Type B pancreatic cell (in vitro differentiated cells): ENCODE measurements around the gene RAB37. TPM values are rescaled to one million over a fixed set of nuclear protein-coding genes. Genes with fewer than 3 reads are reported as not detected.

Experiments used
- DNase-seq: peaks from one replicate; pipeline ENCODE4 v3.0.0; 2021; ENCODE audit warnings: mixed read lengths; ENCODE audit not compliant: unreplicated experiment; ENCODE audit errors: extremely low spot score
- H3K27ac Mint-ChIP-seq: 2 replicates; pipeline ENCODE4 v1.8.0; 2021; ENCODE audit warnings: mild to moderate bottlenecking, mixed read lengths
- H3K27me3 Mint-ChIP-seq: 2 replicates; pipeline ENCODE4 v1.8.0; 2021; ENCODE audit warnings: mixed read lengths
- H3K36me3 Mint-ChIP-seq: 2 replicates; pipeline ENCODE4 v1.8.0; 2021; ENCODE audit warnings: mixed read lengths
- H3K4me1 Mint-ChIP-seq: one replicate; pipeline ENCODE4 v1.8.0; 2021; ENCODE audit warnings: mixed read lengths; ENCODE audit not compliant: unreplicated experiment
- H3K4me3 Mint-ChIP-seq: 2 replicates; pipeline ENCODE4 v1.8.0; 2021; ENCODE audit warnings: mild to moderate bottlenecking, mixed read lengths
- H3K9me3 Mint-ChIP-seq: 2 replicates; pipeline ENCODE4 v1.8.0; 2021; ENCODE audit warnings: mixed read lengths
- total RNA-seq: library from RNA; stranded (reverse); gene quantifications from 2 replicates; pipeline ENCODE4 v1.2.1, GENCODE V29; 2021; ENCODE audit warnings: low replicate concordance
- TF ChIP-seq, protein P1 (sequence below): fragments of 200-600 bp; sonication (generic); conservative IDR thresholded peaks from 2 replicates; pipeline ENCODE4 v1.5.0; 2021; ENCODE audit warnings: antibody characterized with exemption, mild to moderate bottlenecking

The RAB37 gene
- total RNA-seq, 1 donor from 2014 or later = 3.4 TPM

GRCh38 chr17:74730491-74731346, 6.3 kb upstream of the RAB37 start:
- TF ChIP-seq, protein P1, sequence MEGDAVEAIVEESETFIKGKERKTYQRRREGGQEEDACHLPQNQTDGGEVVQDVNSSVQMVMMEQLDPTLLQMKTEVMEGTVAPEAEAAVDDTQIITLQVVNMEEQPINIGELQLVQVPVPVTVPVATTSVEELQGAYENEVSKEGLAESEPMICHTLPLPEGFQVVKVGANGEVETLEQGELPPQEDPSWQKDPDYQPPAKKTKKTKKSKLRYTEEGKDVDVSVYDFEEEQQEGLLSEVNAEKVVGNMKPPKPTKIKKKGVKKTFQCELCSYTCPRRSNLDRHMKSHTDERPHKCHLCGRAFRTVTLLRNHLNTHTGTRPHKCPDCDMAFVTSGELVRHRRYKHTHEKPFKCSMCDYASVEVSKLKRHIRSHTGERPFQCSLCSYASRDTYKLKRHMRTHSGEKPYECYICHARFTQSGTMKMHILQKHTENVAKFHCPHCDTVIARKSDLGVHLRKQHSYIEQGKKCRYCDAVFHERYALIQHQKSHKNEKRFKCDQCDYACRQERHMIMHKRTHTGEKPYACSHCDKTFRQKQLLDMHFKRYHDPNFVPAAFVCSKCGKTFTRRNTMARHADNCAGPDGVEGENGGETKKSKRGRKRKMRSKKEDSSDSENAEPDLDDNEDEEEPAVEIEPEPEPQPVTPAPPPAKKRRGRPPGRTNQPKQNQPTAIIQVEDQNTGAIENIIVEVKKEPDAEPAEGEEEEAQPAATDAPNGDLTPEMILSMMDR = no peak
- Mint-ChIP-seq H3K27ac (no peak overlapping the region), H3K9me3 (no peaks in the 10 kb centered on the region), H3K27me3 (peaks cover 2% of the 10 kb centered on the region), H3K36me3 (no peaks in the 10 kb centered on the region), H3K4me3 (no peak overlapping the region), H3K4me1 (no peaks in the 10 kb centered on the region)
- no peak for DNase-seq

GRCh38 chr17:74731347-74731605, 5.8 kb upstream of the RAB37 start:
- Mint-ChIP-seq H3K36me3 (no peaks in the 10 kb centered on the region), H3K4me1 (peaks cover 3% of the 10 kb centered on the region), H3K27me3 (peaks cover 7% of the 10 kb centered on the region), H3K27ac (no peak overlapping the region), H3K4me3 (no peak overlapping the region), H3K9me3 (no peaks in the 10 kb centered on the region)
- TF ChIP-seq, protein P1 = no peak
- DNase-seq = no peak

GRCh38 chr17:74732042-74732867, 4.8 kb upstream of the RAB37 start:
- H3K27ac Mint-ChIP-seq = no peak overlapping the region
- H3K9me3 Mint-ChIP-seq = no peaks in the 10 kb centered on the region
- no peak overlapping the region for H3K4me3 Mint-ChIP-seq
- TF ChIP-seq, protein P1 = no peak
- H3K27me3 Mint-ChIP-seq = peaks cover 11% of the 10 kb centered on the region
- DNase-seq = no peak
- H3K36me3 Mint-ChIP-seq = no peaks in the 10 kb centered on the region
- H3K4me1 Mint-ChIP-seq = peaks cover 6% of the 10 kb centered on the region

DNA sequence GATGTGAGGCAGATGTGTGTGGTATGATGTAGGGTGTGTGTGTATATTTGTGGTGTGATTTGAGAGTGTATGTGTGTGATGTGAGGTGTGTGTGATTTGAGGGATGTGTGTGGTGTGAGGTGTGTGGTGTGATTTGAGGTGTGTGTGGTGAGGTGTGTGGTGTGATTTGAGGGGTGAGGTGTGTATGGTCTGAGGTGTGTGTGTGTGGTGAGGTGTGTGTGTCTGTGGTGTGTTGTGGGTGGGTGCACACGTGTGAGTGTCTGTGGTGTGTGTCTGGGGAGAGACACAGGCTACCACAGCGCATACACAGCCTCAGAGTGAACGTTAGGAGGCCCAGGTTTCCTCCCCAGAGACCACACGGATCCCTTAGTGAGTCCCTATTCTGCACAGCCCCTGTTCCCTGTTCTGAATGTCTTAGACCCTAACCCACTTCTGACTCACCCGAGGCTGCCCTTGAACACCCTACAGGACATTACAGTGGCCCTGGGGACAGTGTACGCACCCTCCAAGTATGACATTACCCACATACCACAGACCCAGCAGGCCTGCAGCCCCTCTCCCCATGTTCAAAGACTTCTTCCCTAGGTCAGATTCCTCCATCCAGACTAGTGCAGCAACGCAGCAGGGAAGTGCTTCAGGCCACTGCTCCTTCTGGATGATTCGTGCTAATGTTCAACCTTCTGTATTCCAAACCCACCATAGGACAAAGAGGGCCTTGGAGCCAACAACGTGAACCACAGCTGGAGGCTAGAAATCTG, 3.5 kb upstream of the RAB37 start:
- H3K27me3 Mint-ChIP-seq = peaks cover 20% of the 10 kb centered on the region
- no peak for DNase-seq
- no peaks in the 10 kb centered on the region for H3K9me3 Mint-ChIP-seq
- peaks cover 6% of the 10 kb centered on the region for H3K4me1 Mint-ChIP-seq
- no peak overlapping the region for H3K4me3 Mint-ChIP-seq
- H3K27ac Mint-ChIP-seq = no peak overlapping the region
- H3K36me3 Mint-ChIP-seq = no peaks in the 10 kb centered on the region
- TF ChIP-seq, protein P1 = no peak

DNA sequence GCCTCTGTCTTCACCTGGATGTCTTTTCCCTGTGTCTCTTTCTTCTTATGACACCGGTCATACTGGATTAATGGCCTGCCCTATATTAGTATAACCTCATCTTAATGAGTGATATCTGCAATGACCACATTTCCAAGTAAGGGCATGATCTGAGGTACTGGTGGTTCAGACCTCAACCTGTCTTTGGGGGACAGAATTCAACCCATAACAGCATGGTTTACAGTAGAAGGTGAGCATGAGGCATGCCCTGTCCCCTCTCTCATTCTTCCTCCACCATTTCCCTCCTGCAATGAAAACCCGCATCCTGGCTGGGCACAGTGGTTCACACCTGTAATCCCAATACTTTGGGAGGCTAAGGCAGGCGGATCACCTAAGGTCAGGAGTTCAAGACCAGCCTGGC, 2.8 kb upstream of the RAB37 start:
- no peak for DNase-seq
- Mint-ChIP-seq H3K36me3 (no peaks in the 10 kb centered on the region), H3K27me3 (peaks cover 27% of the 10 kb centered on the region), H3K9me3 (no peaks in the 10 kb centered on the region), H3K4me3 (no peak overlapping the region), H3K27ac (no peak overlapping the region), H3K4me1 (peaks cover 6% of the 10 kb centered on the region)
- TF ChIP-seq, protein P1 = no peak
